ENCODE results near the gene KSR2.

The KSR2 gene

GRCh38 chr12:117914686-117915085, 54.1 kb downstream of the KSR2 start:
- TF ChIP-seq CTCF (IDR thresholded peaks at IDR 0.05; ENCODE audit: borderline replicate concordance, control extremely low read depth, extremely low read depth, insufficient read depth, missing control alignments) = no peak
- no peak for DNase-seq (ENCODE audit: low spot score)
- in situ Hi-C loops (cut with MboI; ENCODE audit: low sequenced_read_pairs, unreplicated experiment) = no loop called here

GRCh38 chr12:117912756-117913155, 56.0 kb downstream of the KSR2 start:
- TF ChIP-seq CTCF (IDR thresholded peaks at IDR 0.05; ENCODE audit: borderline replicate concordance, control extremely low read depth, extremely low read depth, insufficient read depth, missing control alignments) = no peak
- in situ Hi-C loops (cut with MboI; ENCODE audit: low sequenced_read_pairs, unreplicated experiment) = no loop called here
- DNase-seq (ENCODE audit: low spot score) = no peak

GRCh38 chr12:117908411-117908810, 60.4 kb downstream of the KSR2 start:
- in situ Hi-C loops (cut with MboI; ENCODE audit: low sequenced_read_pairs, unreplicated experiment) = no loop called here
- no peak for TF ChIP-seq CTCF (IDR thresholded peaks at IDR 0.05; ENCODE audit: borderline replicate concordance, control extremely low read depth, extremely low read depth, insufficient read depth, missing control alignments)
- no peak for DNase-seq (ENCODE audit: low spot score)

- no peak for DNase-seq (ENCODE audit: low spot score)
- in situ Hi-C loops (cut with MboI; ENCODE audit: low sequenced_read_pairs, unreplicated experiment) = no loop called here
- no peak for TF ChIP-seq CTCF (IDR thresholded peaks at IDR 0.05; ENCODE audit: borderline replicate concordance, control extremely low read depth, extremely low read depth, insufficient read depth, missing control alignments)
These were observed 61.6 kb downstream of the KSR2 start for GRCh38 chr12:117907108-117907689.

GRCh38 chr12:117904051-117904450, 64.7 kb downstream of the KSR2 start:
- TF ChIP-seq CTCF (IDR thresholded peaks at IDR 0.05; ENCODE audit: borderline replicate concordance, control extremely low read depth, extremely low read depth, insufficient read depth, missing control alignments) = no peak
- no peak for DNase-seq (ENCODE audit: low spot score)
- in situ Hi-C loops (cut with MboI; ENCODE audit: low sequenced_read_pairs, unreplicated experiment) = no loop called here

GRCh38 chr12:117903110-117903840, 65.5 kb downstream of the KSR2 start:
- in situ Hi-C loops (cut with MboI; ENCODE audit: low sequenced_read_pairs, unreplicated experiment) = no loop called here
- no peak for TF ChIP-seq CTCF (IDR thresholded peaks at IDR 0.05; ENCODE audit: borderline replicate concordance, control extremely low read depth, extremely low read depth, insufficient read depth, missing control alignments)
- no peak for DNase-seq (ENCODE audit: low spot score)
